ENCODE data around the gene HMCES.
"Not testable (repeated sequence)": the region's sequence is repeated elsewhere in the genome, so short reads cannot be mapped to it uniquely, and the experiment has no call there.

- not testable (repeated sequence) for TF ChIP-seq POLR2AphosphoS5, CTCF, POLR2A (IDR thresholded peaks at IDR 0.05)
Measured at GRCh38 chr3:129337719-129338118, 59.0 kb downstream of the HMCES start.
